Gastroesophageal sphincter (tissue), 4 donors: ENCODE measurements around the gene CHST12. TPM values are rescaled to one million over a fixed set of nuclear protein-coding genes. Genes with fewer than 3 reads are reported as not detected.

Source experiments
- ATAC-seq: fragments of 150-250 bp; one replicate; pipeline ENCODE4 v1.9.1; 2016; ENCODE audit warnings: mild to moderate bottlenecking, moderate library complexity
- H3K27ac ChIP-seq, 4 donors: fragments of 200-600 bp; sonication (generic) in 3 of 4; 1 replicate in 3 of 4; 2 replicates in 1 of 4; pipeline ENCODE4 v1.5.1; 2016 to 2019
- H3K27me3 ChIP-seq: fragments of 200-600 bp; sonication (generic); one replicate; pipeline ENCODE4 v1.5.1; 2019
- H3K36me3 ChIP-seq, 2 donors: fragments of 200-600 bp; sonication (generic); one replicate each; pipeline ENCODE4 v1.5.1; 2019; ENCODE audit warnings: control low read depth in 1 of 2
- H3K4me1 ChIP-seq, 3 donors: fragments of 200-600 bp; sonication (generic); 1 replicate in 2 of 3; 2 replicates in 1 of 3; pipeline ENCODE4 v1.5.1; 2016 to 2019; ENCODE audit warnings: control low read depth in 2 of 3
- H3K4me3 ChIP-seq, 2 donors: fragments of 200-600 bp; sonication (generic); one replicate each; pipeline ENCODE4 v1.5.1; 2019; ENCODE audit warnings: mild to moderate bottlenecking in 1 of 2, moderate library complexity in 1 of 2
- H3K9me3 ChIP-seq, 3 donors: fragments of 200-600 bp; sonication (generic); one replicate each; pipeline ENCODE4 v1.5.1; 2017 to 2019; ENCODE audit warnings: control low read depth in 2 of 3
- EP300 ChIP-seq: sonication (generic); formaldehyde crosslinking; IDR thresholded peaks from one replicate; pipeline ENCODE4 v1.6.1; 2017; ENCODE audit warnings: antibody characterized with exemption, mild to moderate bottlenecking
- POLR2A ChIP-seq, 2 donors: fragments of 450-650 bp; IDR thresholded peaks; one replicate each; pipeline ENCODE4 v1.6.1; 2017; ENCODE audit warnings: antibody characterized with exemption in 2 of 2, mild to moderate bottlenecking in 2 of 2, moderate library complexity in 1 of 2
- POLR2AphosphoS5 ChIP-seq: sonication (generic); formaldehyde crosslinking; IDR thresholded peaks from one replicate; pipeline ENCODE4 v1.6.1; 2017; ENCODE audit warnings: antibody characterized with exemption
- WGBS, 2 donors: methylation state at CpG; one replicate each; pipeline ENCODE4 v1.1.5; 2018; ENCODE audit warnings: low coverage in 1 of 2; 5-methylcytosine and 5-hydroxymethylcytosine counted together
- total RNA-seq, 4 donors: library from RNA; depleted of rRNA; stranded (reverse); fragments of >200 nt; gene quantifications; one replicate each; pipeline ENCODE4 v1.1.0, GENCODE V29; 2016
- TF ChIP-seq, protein P1 (sequence below), 4 experiments: fragments of 200-600 bp in 2 of 4; fragments of 450-650 bp in 2 of 4; sonication (generic) in 1 of 4; IDR thresholded peaks; one replicate each; pipeline ENCODE4 v1.5.1; 2017 to 2019; ENCODE audit warnings: antibody characterized with exemption in 4 of 4, mild to moderate bottlenecking in 2 of 4, moderate library complexity in 2 of 4

The CHST12 gene
- total RNA-seq, 4 donors from 2014 or later = 8.3 to 18.3 (median 13.4) TPM

DNA sequence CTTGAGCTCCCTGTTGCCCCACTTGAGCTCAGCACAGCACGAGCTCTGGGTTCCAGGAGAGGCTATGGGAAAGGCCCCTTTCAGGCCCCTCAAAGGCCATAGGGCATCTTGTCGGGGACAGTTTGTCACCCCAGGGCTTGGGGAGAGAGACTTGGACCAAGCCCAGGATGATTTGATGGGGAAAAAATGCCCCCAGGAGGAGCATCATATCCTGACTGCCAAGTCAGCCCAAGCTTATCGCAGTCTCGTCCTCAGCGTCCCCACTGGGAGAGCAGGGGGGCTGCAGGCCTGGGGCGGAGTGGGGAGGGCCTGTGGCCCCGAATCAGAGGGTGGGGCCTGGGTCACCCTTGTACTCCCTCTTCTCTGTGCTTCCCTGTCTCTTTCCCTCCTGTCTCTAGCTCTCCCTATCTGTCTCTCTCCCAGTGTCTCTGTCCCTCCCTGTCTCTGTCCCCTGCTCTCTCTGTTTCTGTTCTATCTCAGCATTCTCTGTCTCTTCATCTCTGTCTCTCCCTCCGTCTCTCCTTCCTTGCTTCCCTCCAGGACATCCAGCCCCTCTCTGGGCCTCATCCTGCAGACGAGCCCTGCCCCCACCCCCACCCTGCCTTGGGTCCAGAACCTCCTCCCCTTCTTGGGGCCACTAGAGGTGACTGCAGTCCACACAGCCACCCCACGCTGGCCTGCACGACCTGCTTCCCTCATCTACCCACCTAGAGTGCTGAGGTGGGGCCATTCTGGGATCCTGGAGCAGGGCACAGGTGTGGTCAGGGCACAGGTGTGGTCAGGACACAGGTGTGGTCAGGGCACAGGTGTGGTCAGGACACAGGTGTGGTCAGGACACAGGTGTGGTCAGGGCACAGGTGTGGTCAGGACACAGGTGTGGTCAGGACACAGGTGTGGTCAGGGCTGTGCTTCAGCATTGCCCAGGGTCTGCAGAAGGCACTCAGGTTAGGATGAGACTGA, 90.1 kb downstream of the CHST12 start:
- Histone ChIP-seq H3K4me3 (no peak overlapping the region), H3K4me1 (peaks cover 0 to 48% (median 10%) of the 10 kb centered on the region in 3 donors), H3K27ac (no peak overlapping the region), H3K9me3 (no peaks in the 10 kb centered on the region), H3K27me3 (peaks cover 59% of the 10 kb centered on the region), H3K36me3 (no peaks in the 10 kb centered on the region)
- ATAC-seq = no peak
- 27 to 80% methylated on average over 1 to 8 of the region's 11 CpGs for WGBS, 2 donors
- TF ChIP-seq EP300 = no peak
- TF ChIP-seq POLR2A (IDR thresholded peaks at IDR 0.05) = no peak
- TF ChIP-seq, protein P1, sequence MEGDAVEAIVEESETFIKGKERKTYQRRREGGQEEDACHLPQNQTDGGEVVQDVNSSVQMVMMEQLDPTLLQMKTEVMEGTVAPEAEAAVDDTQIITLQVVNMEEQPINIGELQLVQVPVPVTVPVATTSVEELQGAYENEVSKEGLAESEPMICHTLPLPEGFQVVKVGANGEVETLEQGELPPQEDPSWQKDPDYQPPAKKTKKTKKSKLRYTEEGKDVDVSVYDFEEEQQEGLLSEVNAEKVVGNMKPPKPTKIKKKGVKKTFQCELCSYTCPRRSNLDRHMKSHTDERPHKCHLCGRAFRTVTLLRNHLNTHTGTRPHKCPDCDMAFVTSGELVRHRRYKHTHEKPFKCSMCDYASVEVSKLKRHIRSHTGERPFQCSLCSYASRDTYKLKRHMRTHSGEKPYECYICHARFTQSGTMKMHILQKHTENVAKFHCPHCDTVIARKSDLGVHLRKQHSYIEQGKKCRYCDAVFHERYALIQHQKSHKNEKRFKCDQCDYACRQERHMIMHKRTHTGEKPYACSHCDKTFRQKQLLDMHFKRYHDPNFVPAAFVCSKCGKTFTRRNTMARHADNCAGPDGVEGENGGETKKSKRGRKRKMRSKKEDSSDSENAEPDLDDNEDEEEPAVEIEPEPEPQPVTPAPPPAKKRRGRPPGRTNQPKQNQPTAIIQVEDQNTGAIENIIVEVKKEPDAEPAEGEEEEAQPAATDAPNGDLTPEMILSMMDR (IDR thresholded peaks at IDR 0.05) = no peak
- no peak for TF ChIP-seq POLR2AphosphoS5

DNA sequence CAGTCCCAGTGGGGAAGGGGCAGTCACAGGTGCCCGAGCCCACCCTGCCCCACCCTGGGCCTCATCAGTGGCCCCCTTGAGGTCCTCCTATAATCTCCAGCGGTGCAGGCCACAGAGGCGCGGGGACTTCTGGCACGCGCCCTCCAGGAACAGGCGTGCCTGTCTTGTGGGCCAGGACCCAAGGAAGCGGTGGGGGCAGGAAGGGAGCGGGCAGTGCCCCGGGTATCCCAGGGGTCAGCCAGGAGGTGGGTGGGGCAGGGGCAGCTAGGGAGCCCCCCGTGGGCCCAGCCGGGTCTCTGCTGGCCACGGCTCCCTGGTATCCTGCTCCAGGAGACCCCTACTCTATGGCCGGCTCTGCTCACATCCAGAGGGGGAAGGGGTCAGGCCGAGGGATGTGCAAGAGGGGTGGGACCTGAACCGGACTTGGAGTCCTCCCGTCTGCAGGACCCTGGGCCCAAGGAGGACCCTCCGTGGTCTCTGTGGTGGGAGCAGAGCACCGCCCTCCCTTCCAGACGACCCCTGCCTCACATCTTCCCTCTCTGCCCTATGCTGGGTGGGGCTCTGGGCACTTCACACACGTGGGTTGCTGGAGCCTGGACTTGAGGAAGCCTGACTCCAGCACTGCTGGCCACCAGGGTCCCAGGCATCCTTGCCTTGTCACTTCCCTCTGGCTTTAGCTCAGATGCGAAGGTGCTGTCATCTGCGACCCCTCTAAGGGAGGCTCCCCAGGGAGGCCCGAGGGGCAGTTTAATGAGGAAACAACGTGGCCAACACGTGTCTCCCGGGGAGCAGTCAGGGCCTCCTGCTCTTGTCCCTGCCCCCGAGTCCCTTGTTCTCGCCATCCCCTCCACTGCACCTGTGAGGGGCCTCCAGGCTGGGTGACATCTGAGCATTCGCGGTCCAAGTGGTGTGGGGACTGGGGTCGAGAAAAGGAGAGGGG, 91.0 kb downstream of the CHST12 start:
- H3K4me3 ChIP-seq = no peak overlapping the region
- no peak for TF ChIP-seq EP300
- no peak for TF ChIP-seq POLR2A (IDR thresholded peaks at IDR 0.05)
- TF ChIP-seq, protein P1 (IDR thresholded peaks at IDR 0.05) = no peak
- no peak for TF ChIP-seq POLR2AphosphoS5
- no peaks in the 10 kb centered on the region for H3K36me3 ChIP-seq
- H3K27ac ChIP-seq = no peak overlapping the region
- H3K4me1 ChIP-seq = peaks cover 0 to 41% (median 6%) of the 10 kb centered on the region in 3 donors
- 17% methylated on average over 1 of the region's 32 CpGs; no CpG with 5 or more reads in 1 of the 2 donors for WGBS, 2 donors
- ATAC-seq = no peak
- H3K9me3 ChIP-seq = no peaks in the 10 kb centered on the region
- peaks cover 65% of the 10 kb centered on the region for H3K27me3 ChIP-seq

DNA sequence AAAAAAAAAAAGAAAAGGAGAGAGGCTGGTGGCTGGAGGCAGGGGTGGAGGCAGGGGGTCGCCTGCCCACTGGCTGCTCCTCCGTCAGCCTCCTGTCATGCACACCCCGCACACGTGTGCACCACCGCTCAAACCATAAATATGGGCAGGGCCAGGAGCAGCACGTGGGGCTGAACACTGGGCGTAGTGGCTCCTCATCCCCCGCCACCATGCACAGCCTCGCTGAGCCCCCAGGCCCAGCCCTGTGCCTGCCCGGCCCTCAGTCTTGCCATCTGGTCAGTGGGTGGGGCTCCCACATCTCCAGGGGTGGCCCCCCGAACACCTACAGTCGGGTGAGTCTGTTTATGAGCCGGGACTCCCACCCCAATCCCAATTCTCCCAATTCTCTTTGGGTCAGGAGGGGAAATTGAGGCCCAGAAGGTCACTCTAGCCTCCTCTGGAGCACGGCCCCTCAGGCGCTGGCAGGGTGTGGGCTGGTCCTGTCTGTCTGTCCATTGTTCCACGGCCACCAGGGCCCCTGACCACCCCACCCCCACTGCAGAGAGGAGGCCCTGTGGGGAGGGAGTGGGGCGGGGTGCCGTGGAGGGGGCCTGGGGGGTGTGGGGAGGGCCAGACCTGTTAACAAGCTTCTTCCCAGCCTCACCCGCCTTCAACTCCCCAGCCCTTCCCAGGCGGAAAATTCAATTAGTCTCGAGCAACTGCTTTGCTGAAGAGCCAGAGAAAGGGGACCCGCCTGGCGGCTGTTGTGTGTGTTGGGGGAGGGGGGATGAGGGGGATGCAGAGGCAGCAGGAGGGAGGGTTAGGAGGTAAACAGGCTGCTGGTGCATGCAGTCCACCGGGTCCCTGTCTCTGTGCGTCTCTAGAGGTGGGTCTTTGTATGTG, 92.2 kb downstream of the CHST12 start:
- Histone ChIP-seq H3K4me1 (peaks cover 0 to 36% (median 0%) of the 10 kb centered on the region in 3 donors), H3K27me3 (peaks cover 77% of the 10 kb centered on the region), H3K36me3 (no peaks in the 10 kb centered on the region), H3K4me3 (no peak overlapping the region), H3K27ac (no peak overlapping the region), H3K9me3 (no peaks in the 10 kb centered on the region)
- WGBS, 2 donors = 72 to 75% methylated on average over 5 to 12 of the region's 25 CpGs
- no peak for ATAC-seq
- no peak for TF ChIP-seq EP300
- TF ChIP-seq, protein P1 (IDR thresholded peaks at IDR 0.05) = no peak
- no peak for TF ChIP-seq POLR2AphosphoS5
- TF ChIP-seq POLR2A (IDR thresholded peaks at IDR 0.05) = no peak

DNA sequence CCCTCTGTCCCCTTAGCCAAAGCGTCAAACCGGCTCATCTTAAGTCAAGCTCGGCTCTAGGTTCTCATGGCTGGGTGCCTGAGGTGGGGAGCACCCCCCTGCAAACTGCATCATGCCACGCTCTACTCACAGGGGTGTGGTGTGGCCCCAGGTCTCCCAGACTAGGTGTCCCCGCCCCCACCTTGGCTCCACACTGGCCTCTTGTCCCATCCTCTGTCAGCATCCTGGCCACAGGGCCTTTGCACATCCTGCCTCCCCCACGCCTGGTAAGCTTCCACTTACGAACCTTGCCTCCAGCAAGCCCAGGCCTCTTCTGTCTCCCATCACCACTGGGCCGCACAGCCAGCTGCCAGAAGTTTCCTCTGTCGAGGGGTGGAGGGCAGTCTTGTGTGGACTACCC, 93.0 kb downstream of the CHST12 start:
- no peaks in the 10 kb centered on the region for H3K9me3 ChIP-seq
- no peaks in the 10 kb centered on the region for H3K36me3 ChIP-seq
- peaks cover 0 to 36% (median 0%) of the 10 kb centered on the region in 3 donors for H3K4me1 ChIP-seq
- ATAC-seq = no peak
- H3K27ac ChIP-seq = no peak overlapping the region
- H3K4me3 ChIP-seq = no peak overlapping the region
- TF ChIP-seq POLR2AphosphoS5 (no peak), POLR2A (IDR thresholded peaks at IDR 0.05) (no peak), EP300 (no peak)
- TF ChIP-seq, protein P1 (IDR thresholded peaks at IDR 0.05) = no peak
- peaks cover 78% of the 10 kb centered on the region for H3K27me3 ChIP-seq
- 78% methylated on average over 5 of the region's 9 CpGs; no CpG with 5 or more reads in 1 of the 2 donors for WGBS, 2 donors
